GM12873 (cell line): ENCODE results near the gene SERPINB12.

ENCODE experiments used
- CTCF ChIP-seq: IDR thresholded peaks from 2 replicates; pipeline ENCODE4 v1.5.1; 2012; ENCODE audit warnings: low read depth, mild to moderate bottlenecking, moderate library complexity, low read length, control low read depth; ENCODE audit not compliant: insufficient read depth; ENCODE audit errors: missing control alignments

SERPINB12 gene

GRCh38 chr18:63617915-63618234 is 75.7 kb downstream of the SERPINB12 start:
- no peak for TF ChIP-seq CTCF
